Measurements from ENCODE around the gene CACNG4. TPM values are rescaled to one million over a fixed set of nuclear protein-coding genes. Genes with fewer than 3 reads are reported as not detected.
"Not testable (repeated sequence)": the region's sequence is repeated elsewhere in the genome, so short reads cannot be mapped to it uniquely, and the experiment has no call there.

Gene CACNG4
- total RNA-seq, 1 experiment from 2014 or later = 2.4 TPM

- no peaks in the 10 kb centered on the region for H3K9me2 ChIP-seq (replicated peaks; ENCODE audit: low read length)
- no peaks in the 10 kb centered on the region for H3F3A ChIP-seq (ENCODE audit: low read length, unreplicated experiment)
- H3K4me3 ChIP-seq (ENCODE audit: low read length) = no peak overlapping the region
- BruUV-seq (replicated peaks) = no TSS peak
- H3K9ac ChIP-seq (ENCODE audit: low read length) = no peak overlapping the region
- ATAC-seq = no peak
- no peak overlapping the region for H3K27ac ChIP-seq (ENCODE audit: low read length)
- no peaks in the 10 kb centered on the region for H4K20me1 ChIP-seq (ENCODE audit: low read length)
- H3K79me2 ChIP-seq (ENCODE audit: low read length) = no peaks in the 10 kb centered on the region
- no peaks in the 10 kb centered on the region for H3K9me3 ChIP-seq (ENCODE audit: low read length)
- ChIA-PET CTCF (no interaction called here), POLR2A (ENCODE audit: unreplicated experiment) (no interaction called here)
- intact Hi-C loops (cut with micrococcal nuclease) = no loop called here
- no peak overlapping the region for H2AFZ ChIP-seq (ENCODE audit: low read length)
- H3K36me3 ChIP-seq (ENCODE audit: low read depth, low read length) = no peaks in the 10 kb centered on the region
- peaks cover 6% of the 10 kb centered on the region for H3K27me3 ChIP-seq (ENCODE audit: low read length)
- no peak for DNase-seq
- TF ChIP-seq EZH2 (IDR thresholded peaks at IDR 0.05; ENCODE audit: low read length, unreplicated experiment) (no peak), EZH2phosphoT487 (IDR thresholded peaks at IDR 0.05; ENCODE audit: borderline replicate concordance, low read length) (no peak), CTCF (conservative IDR thresholded peaks at IDR 0.05; ENCODE audit: low read depth, low read length) (no peak)
- no peak overlapping the region for H3K4me2 ChIP-seq (ENCODE audit: low read length)
- no peaks in the 10 kb centered on the region for H3K4me1 ChIP-seq (ENCODE audit: insufficient read depth, low read length)
These were observed 7.4 kb downstream of the CACNG4 start for GRCh38 chr17:66971730-66972441.

- H3K9me2 ChIP-seq (replicated peaks; ENCODE audit: low read length); H3K4me2 ChIP-seq (ENCODE audit: low read length); H3K9ac ChIP-seq (ENCODE audit: low read length); H2AFZ ChIP-seq (ENCODE audit: low read length); H3K27ac ChIP-seq (ENCODE audit: low read length); H3K36me3 ChIP-seq (ENCODE audit: low read depth, low read length); BruUV-seq (replicated peaks); DNase-seq; POLR2A ChIA-PET (ENCODE audit: unreplicated experiment); ATAC-seq; CTCF ChIA-PET; H3K4me3 ChIP-seq (ENCODE audit: low read length); H3K9me3 ChIP-seq (ENCODE audit: low read length); intact Hi-C loops (cut with micrococcal nuclease); H3K4me1 ChIP-seq (ENCODE audit: insufficient read depth, low read length); H3K27me3 ChIP-seq (ENCODE audit: low read length); H3K79me2 ChIP-seq (ENCODE audit: low read length); H4K20me1 ChIP-seq (ENCODE audit: low read length); H3F3A ChIP-seq (ENCODE audit: low read length, unreplicated experiment): not testable (repeated sequence)
These were observed 7.9 kb downstream of the CACNG4 start for GRCh38 chr17:66972442-66972830.

GRCh38 chr17:66975188-66975587, 10.7 kb downstream of the CACNG4 start:
- Histone ChIP-seq H3K4me3 (ENCODE audit: low read length) (no peak overlapping the region), H3K9me3 (ENCODE audit: low read length) (no peaks in the 10 kb centered on the region), H3K36me3 (ENCODE audit: low read depth, low read length) (no peaks in the 10 kb centered on the region), H3K9ac (ENCODE audit: low read length) (no peak overlapping the region), H3K9me2 (replicated peaks; ENCODE audit: low read length) (no peaks in the 10 kb centered on the region), H3F3A (ENCODE audit: low read length, unreplicated experiment) (no peaks in the 10 kb centered on the region), H3K4me2 (ENCODE audit: low read length) (no peak overlapping the region), H3K27me3 (ENCODE audit: low read length) (no peaks in the 10 kb centered on the region), H3K27ac (ENCODE audit: low read length) (no peak overlapping the region), H2AFZ (ENCODE audit: low read length) (no peak overlapping the region), H3K79me2 (ENCODE audit: low read length) (no peaks in the 10 kb centered on the region), H4K20me1 (ENCODE audit: low read length) (no peaks in the 10 kb centered on the region), H3K4me1 (ENCODE audit: insufficient read depth, low read length) (peaks cover 4% of the 10 kb centered on the region)
- ChIA-PET POLR2A (ENCODE audit: unreplicated experiment) (no interaction called here), CTCF (interaction anchor here (0.9 to 2.9 kb wide), 4 partner anchors 31 to 60 kb away, joined by 3 to 25 read pairs (median 4); no protein-coding TSS in a partner anchor)
- ATAC-seq (no peak), DNase-seq (no peak)
- intact Hi-C loops (cut with micrococcal nuclease) = loop anchor here (1.0 kb wide), 3 partner anchors 23 to 247 kb away; no protein-coding TSS in a partner anchor
- TF ChIP-seq CTCF (conservative IDR thresholded peaks at IDR 0.05; ENCODE audit: low read depth, low read length) = no peak
- no peak for TF ChIP-seq EZH2phosphoT487 (IDR thresholded peaks at IDR 0.05; ENCODE audit: borderline replicate concordance, low read length)
- no peak for TF ChIP-seq EZH2 (IDR thresholded peaks at IDR 0.05; ENCODE audit: low read length, unreplicated experiment)
- BruUV-seq (replicated peaks) = no TSS peak
